Panc1 (cell line): ENCODE data around the gene TULP1. TPM values are rescaled to one million over a fixed set of nuclear protein-coding genes. Genes with fewer than 3 reads are reported as not detected.

Experiments used
- ATAC-seq: fragments of 200-7000 bp; cut with Tn5 transposase; 2 replicates; pipeline ENCODE4 v1.9.1; 2020; ENCODE audit warnings: mild to moderate bottlenecking, moderate library complexity
- BruUV-seq: library from RNA; stranded (reverse); fragments of 400-500 nt; replicated peaks from 2 replicates; lab custom pipeline; 2021; lab: Mats Ljungman, UMichigan
- CTCF ChIA-PET: fragments of 300-600 bp; sonication (Branson Sonifier 250); formaldehyde crosslinking; loops from one replicate; lab custom pipeline; 2022; ENCODE audit warnings: antibody characterized with exemption; lab: Charles Lee
- POLR2A ChIA-PET: fragments of 300-600 bp; sonication (Branson Sonifier 250); formaldehyde crosslinking; loops from one replicate; lab custom pipeline; 2022; ENCODE audit warnings: antibody characterized with exemption; lab: Charles Lee
- DNase-seq: peaks from one replicate; pipeline ENCODE4 v3.0.0-alpha.2; 2010; ENCODE audit warnings: low read depth, low spot score
- H3K27ac ChIP-seq: 2 replicates; pipeline ENCODE4 v1.5.1; 2011; ENCODE audit warnings: mild to moderate bottlenecking, low read length, inconsistent platforms
- H3K27me3 ChIP-seq: fragments of 200-500 bp; sonication (Bioruptor generic); 2 replicates; pipeline ENCODE4 v1.6.0; 2014; ENCODE audit warnings: low read length, inconsistent platforms; ENCODE audit not compliant: control insufficient read depth, insufficient read depth
- H3K36me3 ChIP-seq: fragments of 200-500 bp; sonication (Bioruptor generic); 2 replicates; pipeline ENCODE4 v1.5.1; 2014; ENCODE audit warnings: inconsistent platforms, mild to moderate bottlenecking, low read length, moderate library complexity; ENCODE audit not compliant: control insufficient read depth, insufficient read depth
- H3K4me1 ChIP-seq: 2 replicates; pipeline ENCODE4 v1.5.1; 2011; ENCODE audit warnings: inconsistent platforms, mild to moderate bottlenecking, low read length, moderate library complexity; ENCODE audit not compliant: control insufficient read depth, insufficient read depth
- H3K4me3 ChIP-seq, 2 experiments: 2 replicates each; pipeline ENCODE4 v1.5.1; 2011 to 2012; ENCODE audit warnings: low read depth in 2 of 2, low read length in 2 of 2, mild to moderate bottlenecking in 2 of 2, inconsistent platforms in 1 of 2, moderate library complexity in 1 of 2
- H3K9me3 ChIP-seq: fragments of 200-500 bp; sonication (Bioruptor generic); 2 replicates; pipeline ENCODE4 v1.5.1; 2014; ENCODE audit warnings: low read depth, mild to moderate bottlenecking, inconsistent platforms, low read length, moderate library complexity; ENCODE audit not compliant: control insufficient read depth, insufficient read depth
- POLR2AphosphoS5 ChIP-seq: IDR thresholded peaks from 2 replicates; pipeline ENCODE4 v1.6.1; 2012; ENCODE audit warnings: mild to moderate bottlenecking, low read depth, low read length, moderate library complexity
- SIN3A ChIP-seq: IDR thresholded peaks from 2 replicates; pipeline ENCODE4 v1.6.1; 2012; ENCODE audit warnings: low read depth, mild to moderate bottlenecking, low read length, moderate library complexity, borderline replicate concordance; ENCODE audit not compliant: insufficient read depth
- TCF7L2 ChIP-seq: IDR thresholded peaks from 2 replicates; pipeline ENCODE4 v1.6.1; 2011; ENCODE audit warnings: mild to moderate bottlenecking, low read depth, low read length, inconsistent platforms
- in situ Hi-C: cut with HindIII; loops from 2 replicates; pipeline ENCODE4 v1.10.0; 2016; ENCODE audit warnings: low sequenced_read_pairs, low pct_unique_long_range_greater_than_20kb
- intact Hi-C: fragments of 100-400 bp; cut with micrococcal nuclease; formaldehyde crosslinking; loops from one replicate; pipeline ENCODE4 v1.10.0; 2022; ENCODE audit not compliant: unreplicated experiment
- total RNA-seq: library from RNA; stranded (reverse); gene quantifications from one replicate; pipeline ENCODE4 v1.2.1, GENCODE V29; 2021; ENCODE audit not compliant: unreplicated experiment
- TF ChIP-seq, protein P1 (sequence below), 2 experiments: IDR thresholded peaks; 2 replicates each; pipeline ENCODE4 v1.6.1; 2011 to 2012; ENCODE audit warnings: low read depth in 2 of 2, control low read depth in 1 of 2, low read length in 1 of 2, mild to moderate bottlenecking in 1 of 2, moderate library complexity in 1 of 2; ENCODE audit not compliant: insufficient read depth in 1 of 2
- TF ChIP-seq, protein P2 (sequence below): fragments of 450-650 bp; IDR thresholded peaks from 2 replicates; pipeline ENCODE4 v1.5.1; 2017; ENCODE audit warnings: mild to moderate bottlenecking

TULP1 gene
- total RNA-seq, 1 experiment from 2014 or later: not detected

DNA sequence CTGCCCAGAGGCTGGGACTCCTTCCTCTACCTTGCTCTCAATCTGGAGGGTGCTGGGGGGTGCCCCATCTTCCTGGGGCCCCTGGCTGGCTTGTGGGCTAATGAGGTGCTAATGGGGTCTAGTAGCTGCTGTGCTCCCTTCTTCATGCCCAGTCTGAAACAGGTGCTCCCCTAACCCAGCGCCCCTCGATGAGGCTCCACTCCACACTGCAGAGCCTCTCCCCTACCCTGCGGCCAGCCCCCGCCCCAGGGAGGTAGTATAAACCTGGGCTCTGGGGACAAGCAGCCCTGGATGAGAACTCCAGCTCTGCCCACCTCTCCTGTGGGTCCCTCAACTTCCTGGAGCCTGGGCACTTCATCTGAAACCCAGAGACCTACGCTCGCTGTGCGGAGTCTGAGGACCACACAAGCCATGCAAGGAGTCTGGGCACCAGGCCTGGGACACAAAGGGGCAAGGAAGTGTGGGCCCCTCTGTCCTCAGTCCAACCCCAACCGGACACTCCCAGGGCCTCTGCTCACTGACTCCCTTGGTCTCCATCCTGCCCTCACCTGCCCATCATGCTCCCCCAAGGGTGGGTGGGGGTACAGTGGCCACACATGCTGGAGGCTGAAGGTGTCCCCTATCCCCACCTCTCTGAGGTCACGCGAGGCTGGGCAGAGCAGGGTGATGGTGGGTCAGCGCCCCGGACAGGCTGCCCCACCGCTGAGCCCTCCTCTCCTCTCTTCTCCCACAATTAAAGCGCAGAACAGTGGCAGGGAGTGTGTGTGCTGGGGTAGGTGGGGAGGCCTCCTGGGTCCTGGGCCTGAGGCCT is 38.4 kb downstream of the TULP1 start:
- intact Hi-C loops (no loop called here), in situ Hi-C loops (no loop called here)
- ATAC-seq: peak; percentile 66
- H3K4me1 ChIP-seq: peaks cover 36% of the 10 kb centered on the region
- CTCF ChIA-PET: interaction anchor here (0.6 kb wide), 1 partner anchor 8 kb away, joined by 5 read pairs; no protein-coding TSS in a partner anchor
- DNase-seq: no peak
- no peaks in the 10 kb centered on the region for H3K27me3 ChIP-seq
- no peak overlapping the region for H3K4me3 ChIP-seq
- POLR2A ChIA-PET: interaction anchor here (0.6 kb wide), 2 partner anchors 31 to 914 kb away, joined by 3 to 5 read pairs; no protein-coding TSS in a partner anchor
- peak; percentile 37; the same call in 1 of the 2 replicates for TF ChIP-seq POLR2AphosphoS5
- 0 out of 2 replicates have a peak, but pooled peaks have one; percentile 31 for TF ChIP-seq SIN3A
- no peak for TF ChIP-seq TCF7L2
- TF ChIP-seq, protein P1, sequence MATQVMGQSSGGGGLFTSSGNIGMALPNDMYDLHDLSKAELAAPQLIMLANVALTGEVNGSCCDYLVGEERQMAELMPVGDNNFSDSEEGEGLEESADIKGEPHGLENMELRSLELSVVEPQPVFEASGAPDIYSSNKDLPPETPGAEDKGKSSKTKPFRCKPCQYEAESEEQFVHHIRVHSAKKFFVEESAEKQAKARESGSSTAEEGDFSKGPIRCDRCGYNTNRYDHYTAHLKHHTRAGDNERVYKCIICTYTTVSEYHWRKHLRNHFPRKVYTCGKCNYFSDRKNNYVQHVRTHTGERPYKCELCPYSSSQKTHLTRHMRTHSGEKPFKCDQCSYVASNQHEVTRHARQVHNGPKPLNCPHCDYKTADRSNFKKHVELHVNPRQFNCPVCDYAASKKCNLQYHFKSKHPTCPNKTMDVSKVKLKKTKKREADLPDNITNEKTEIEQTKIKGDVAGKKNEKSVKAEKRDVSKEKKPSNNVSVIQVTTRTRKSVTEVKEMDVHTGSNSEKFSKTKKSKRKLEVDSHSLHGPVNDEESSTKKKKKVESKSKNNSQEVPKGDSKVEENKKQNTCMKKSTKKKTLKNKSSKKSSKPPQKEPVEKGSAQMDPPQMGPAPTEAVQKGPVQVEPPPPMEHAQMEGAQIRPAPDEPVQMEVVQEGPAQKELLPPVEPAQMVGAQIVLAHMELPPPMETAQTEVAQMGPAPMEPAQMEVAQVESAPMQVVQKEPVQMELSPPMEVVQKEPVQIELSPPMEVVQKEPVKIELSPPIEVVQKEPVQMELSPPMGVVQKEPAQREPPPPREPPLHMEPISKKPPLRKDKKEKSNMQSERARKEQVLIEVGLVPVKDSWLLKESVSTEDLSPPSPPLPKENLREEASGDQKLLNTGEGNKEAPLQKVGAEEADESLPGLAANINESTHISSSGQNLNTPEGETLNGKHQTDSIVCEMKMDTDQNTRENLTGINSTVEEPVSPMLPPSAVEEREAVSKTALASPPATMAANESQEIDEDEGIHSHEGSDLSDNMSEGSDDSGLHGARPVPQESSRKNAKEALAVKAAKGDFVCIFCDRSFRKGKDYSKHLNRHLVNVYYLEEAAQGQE (IDR thresholded peaks at IDR 0.05; ENCODE audit: insufficient read depth in 1 of 2, low read depth in 2 of 2, low read length in 1 of 2): no peak
- TF ChIP-seq, protein P2, sequence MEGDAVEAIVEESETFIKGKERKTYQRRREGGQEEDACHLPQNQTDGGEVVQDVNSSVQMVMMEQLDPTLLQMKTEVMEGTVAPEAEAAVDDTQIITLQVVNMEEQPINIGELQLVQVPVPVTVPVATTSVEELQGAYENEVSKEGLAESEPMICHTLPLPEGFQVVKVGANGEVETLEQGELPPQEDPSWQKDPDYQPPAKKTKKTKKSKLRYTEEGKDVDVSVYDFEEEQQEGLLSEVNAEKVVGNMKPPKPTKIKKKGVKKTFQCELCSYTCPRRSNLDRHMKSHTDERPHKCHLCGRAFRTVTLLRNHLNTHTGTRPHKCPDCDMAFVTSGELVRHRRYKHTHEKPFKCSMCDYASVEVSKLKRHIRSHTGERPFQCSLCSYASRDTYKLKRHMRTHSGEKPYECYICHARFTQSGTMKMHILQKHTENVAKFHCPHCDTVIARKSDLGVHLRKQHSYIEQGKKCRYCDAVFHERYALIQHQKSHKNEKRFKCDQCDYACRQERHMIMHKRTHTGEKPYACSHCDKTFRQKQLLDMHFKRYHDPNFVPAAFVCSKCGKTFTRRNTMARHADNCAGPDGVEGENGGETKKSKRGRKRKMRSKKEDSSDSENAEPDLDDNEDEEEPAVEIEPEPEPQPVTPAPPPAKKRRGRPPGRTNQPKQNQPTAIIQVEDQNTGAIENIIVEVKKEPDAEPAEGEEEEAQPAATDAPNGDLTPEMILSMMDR: no peak
- peaks cover 21% of the 10 kb centered on the region for H3K36me3 ChIP-seq
- BruUV-seq: no TSS peak
- H3K9me3 ChIP-seq: no peaks in the 10 kb centered on the region
- no peak overlapping the region for H3K27ac ChIP-seq

DNA sequence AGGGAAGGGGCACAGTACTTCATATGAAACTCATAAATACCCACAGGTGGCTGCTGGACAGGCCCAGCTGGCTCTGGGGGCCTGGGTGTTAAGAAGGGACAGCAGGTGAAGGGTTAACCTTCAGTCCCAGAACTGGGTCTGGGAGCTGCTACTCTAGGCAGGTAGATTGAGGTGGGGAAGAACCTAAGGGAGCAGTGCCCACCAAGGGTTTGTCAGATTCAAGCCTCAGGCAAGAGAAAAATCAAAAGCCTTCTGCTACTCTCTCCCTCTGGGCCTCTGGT is 38.9 kb downstream of the TULP1 start:
- ChIA-PET CTCF (interaction anchor here (0.6 kb wide), 1 partner anchor 8 kb away, joined by 5 read pairs; no protein-coding TSS in a partner anchor), POLR2A (interaction anchor here (0.6 kb wide), 2 partner anchors 31 to 913 kb away, joined by 3 to 5 read pairs; no protein-coding TSS in a partner anchor)
- in situ Hi-C loops: no loop called here

More for the DNA sequence above, 38.9 kb downstream of the TULP1 start:
- H3K36me3 ChIP-seq: peaks cover 26% of the 10 kb centered on the region
- no peak overlapping the region for H3K4me3 ChIP-seq
- TF ChIP-seq SIN3A: no peak
- TF ChIP-seq, protein P1 (IDR thresholded peaks at IDR 0.05; ENCODE audit: insufficient read depth in 1 of 2, low read depth in 2 of 2, low read length in 1 of 2): no peak
- TF ChIP-seq, protein P2: no peak
- TF ChIP-seq POLR2AphosphoS5: no peak
- no peak for TF ChIP-seq TCF7L2
- no peaks in the 10 kb centered on the region for H3K27me3 ChIP-seq
- ATAC-seq: peak; percentile 14
- DNase-seq: no peak
- peaks cover 36% of the 10 kb centered on the region for H3K4me1 ChIP-seq
- no peaks in the 10 kb centered on the region for H3K9me3 ChIP-seq
- intact Hi-C loops: no loop called here
- H3K27ac ChIP-seq: no peak overlapping the region
- no TSS peak for BruUV-seq
